Pons (tissue), 1 donor: ENCODE results near the gene GZMB.
"Not testable (repeated sequence)": the region's sequence is repeated elsewhere in the genome, so short reads cannot be mapped to it uniquely, and the experiment has no call there.

Experiments
- DNase-seq: peaks from one replicate; pipeline ENCODE4 v3.0.0-alpha.2; 2016; ENCODE audit warnings: low spot score

The GZMB gene

DNA sequence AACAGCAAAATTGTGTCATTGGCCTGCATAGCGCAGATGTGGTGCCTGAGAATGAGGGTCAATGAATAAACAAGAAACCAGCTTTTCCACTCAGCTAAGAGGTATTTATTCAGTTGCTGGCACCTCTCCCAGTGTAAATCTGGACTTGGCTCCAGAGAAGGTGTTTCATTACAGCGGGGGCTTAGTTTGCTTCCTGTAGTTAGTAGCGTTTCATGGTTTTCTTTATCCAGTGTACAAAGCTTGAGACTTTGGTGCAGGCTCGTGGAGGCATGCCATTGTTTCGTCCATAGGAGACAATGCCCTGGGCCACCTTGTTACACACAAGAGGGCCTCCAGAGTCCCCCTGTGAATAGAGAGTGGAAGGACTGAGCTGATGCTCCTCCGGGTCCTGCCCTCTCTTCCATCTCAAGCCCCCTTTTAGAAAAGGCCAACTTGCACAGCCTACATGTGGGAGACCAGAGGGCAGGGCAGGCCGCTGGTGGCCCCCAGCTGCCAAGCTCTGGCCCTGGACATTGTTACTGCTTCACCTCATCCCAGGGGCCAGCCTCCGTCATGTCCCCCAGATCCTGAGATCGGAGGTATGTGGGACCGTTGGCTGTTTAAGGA lies 3.0 kb downstream of the GZMB start:
- DNase-seq, result no peak

DNA sequence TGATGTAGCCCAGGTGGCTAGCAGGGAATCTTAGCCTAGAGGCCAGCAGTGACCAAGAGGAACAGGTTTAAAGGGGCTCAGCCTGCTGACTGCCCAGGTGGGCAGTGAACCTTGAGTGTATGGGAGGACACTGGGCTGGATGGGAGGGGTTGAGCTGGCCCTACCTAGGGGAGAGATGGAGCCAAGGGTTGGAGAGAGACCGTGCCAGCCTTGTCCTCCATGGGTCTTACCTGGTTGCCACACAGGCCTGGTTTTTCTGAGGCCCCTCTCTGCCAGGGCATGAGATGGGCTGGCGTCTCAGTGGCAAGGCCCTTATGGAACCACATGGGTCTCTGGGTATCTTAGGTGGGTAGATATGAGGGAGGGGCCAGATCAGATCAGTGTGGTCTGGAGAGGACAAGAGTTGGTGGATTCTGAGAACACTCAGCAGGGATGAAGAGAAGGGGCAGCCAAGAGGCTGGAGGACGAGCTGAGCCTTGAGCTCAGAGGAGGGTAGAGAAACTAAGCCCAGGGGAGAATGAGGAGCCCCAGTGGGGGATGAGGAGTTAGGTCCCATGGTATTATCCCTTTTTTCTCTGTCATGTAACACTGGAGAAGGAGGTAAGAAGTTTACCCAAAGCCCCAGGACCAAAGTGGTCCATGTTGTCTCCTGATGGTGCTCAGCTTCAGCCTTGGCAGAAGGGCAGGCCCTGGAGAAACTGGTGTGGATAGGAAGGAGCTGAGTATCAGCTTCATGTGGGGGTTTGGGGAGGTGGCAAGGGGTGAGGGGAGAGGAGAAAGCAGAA lies 3.7 kb downstream of the GZMB start:
- no peak for DNase-seq

DNA sequence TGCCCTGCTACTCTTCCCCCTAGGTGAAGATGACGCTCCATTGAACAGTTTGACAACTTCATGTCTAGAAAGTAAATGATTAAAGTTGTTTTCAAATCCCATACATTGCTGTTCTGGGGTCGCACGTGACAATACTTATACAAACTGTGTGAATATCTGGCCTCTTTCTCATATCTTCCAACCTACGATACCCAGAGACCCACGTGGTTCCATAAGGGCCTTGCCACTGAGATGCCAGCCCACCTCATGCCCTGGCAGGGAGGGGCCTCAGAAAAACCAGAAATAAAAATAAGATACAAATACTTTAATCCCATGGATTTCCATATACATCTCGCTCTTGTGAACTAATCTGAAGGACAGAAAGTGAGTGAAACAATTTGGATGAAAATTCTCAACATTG lies 4.5 kb downstream of the GZMB start:
- DNase-seq, result no peak

DNA sequence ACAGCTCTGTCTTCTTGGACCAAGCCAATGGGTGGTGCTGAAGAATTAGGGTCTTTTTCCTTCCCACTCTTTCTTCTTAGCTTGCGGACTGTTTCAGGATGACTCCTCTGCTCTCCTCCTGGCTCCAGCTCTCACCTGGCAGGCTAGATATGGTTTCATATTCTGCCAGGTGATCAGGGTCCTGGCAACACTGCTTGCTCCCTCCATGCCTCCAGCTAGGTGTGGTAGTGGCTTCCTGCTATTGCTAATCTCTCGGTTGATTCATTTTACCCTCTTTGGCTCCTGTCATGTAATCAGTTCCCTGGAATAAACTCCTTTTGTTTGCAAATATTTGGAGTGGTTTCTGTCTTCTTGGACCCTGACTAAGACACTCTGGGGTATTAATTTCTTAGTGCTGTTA lies 20.2 kb downstream of the GZMB start:
- DNase-seq, result no peak

DNA sequence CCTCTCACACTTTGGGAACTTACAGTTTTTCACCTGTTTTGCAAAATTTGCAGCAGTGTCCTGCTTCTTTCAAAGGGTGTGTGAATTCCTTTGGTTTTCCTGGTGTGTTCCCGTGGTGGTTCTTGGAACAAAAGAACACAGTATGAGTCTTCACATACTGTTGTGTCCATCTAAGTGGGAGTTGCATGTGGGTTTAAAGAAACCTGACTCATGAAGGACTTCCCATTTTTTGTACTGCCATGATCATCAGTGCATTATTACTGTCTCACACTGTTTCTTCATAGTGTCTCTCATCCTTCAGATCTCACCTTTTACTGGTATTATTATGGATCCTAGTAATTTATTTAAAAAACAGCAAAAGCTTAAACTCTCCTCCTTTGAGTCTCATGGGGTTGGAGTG lies 20.7 kb downstream of the GZMB start:
- no peak for DNase-seq

DNA sequence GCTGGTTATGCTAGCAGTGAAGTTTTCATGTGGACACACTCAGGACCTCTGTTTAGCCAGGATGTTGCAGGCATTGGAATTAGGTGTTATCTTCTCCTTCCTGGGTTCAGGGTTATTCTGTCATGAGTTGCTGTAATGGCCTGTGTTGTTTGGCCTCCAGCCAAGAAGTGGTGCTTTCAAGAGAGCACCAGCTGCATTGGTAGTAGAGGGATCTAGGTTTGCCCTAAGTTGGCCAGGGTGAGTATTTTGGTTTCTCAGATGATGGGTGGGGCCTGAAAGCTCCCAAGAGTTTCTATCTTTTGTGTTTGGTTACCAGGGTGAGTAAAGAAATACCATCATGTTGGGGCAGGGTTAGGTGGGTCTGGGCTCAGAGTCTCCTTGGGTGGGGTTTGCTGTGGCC lies 21.8 kb downstream of the GZMB start:
- DNase-seq, result no peak

DNA sequence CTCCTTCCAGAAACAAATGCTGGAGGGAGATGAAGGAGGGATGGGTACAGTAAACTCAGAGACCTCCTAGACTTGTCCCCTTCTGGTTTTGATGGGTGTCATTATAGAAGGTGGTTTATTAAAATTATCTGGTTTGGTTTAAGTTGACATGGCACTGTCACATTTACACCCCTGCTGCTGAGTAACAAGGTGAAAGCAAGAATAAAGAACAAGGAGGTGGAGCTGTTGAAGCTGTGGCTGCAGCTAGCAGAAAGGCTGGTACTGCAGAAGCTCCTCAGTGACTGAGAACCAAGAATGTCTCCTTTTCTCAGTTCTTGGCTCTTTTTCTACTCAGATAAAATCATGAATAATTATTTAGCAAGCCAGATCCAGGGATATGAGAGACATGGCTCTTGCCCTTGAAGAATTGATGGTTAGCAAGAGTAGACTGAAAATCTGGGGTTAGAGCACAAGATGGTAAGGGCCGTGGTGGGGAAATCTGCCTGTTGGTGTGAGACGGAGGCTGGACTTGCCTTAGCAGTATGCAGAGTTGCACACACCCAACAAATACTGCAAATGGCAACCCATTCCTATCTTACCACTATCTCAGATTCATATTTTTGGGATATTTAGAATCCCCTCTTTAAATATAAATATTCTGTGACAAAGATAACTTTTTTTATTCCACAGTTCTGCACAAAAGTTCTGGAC lies 24.2 kb downstream of the GZMB start, which contains the start of gene GZMH:
Gene GZMH (minus strand): TSS at position 31 of the 690 bp plus-strand sequence. CDS start 72 bp downstream, outside the sequence.
- DNase-seq, result no peak

DNA sequence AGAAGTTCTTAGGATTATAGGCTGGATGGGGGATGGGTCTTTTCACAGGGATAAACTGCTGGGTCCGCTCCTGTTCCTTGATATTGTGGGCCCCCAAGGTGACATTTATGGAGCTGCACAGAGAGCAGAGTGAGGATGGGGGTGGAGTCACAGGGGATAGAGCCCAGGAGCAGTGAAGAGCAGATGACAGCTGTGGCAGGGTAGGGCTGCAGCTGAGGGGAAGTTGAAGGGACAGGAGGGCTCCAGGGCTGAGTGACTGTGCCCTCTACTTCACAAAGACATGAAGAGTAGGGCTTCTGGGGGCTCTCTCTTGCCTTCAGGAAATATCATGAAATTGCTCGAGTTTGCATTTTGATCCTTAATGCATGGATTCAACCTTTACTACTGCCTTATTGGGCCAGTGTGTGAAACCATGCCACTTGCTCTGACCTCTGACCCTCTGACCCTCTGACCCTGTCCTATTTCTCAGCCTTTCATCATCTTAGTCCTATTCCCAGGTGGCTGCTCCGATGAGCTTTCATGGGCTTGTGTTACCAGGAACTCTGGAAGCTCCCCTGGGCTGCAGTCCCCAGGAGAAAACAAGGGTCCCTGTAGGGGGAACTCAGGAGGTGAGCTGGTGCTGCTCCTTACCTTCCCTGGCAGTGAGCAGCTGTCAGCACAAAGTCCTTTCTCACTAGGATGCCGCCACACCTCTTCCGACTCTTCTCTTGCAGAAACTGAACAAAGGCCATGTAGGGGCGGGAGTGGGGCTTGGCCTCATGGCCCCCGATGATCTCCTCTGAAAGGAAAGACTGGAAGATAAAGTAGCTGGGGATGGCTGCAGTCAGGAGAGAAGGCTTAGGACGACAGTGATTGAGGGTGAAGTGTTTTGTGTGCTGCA lies 26.1 kb downstream of the GZMB start:
- no peak for DNase-seq

DNA sequence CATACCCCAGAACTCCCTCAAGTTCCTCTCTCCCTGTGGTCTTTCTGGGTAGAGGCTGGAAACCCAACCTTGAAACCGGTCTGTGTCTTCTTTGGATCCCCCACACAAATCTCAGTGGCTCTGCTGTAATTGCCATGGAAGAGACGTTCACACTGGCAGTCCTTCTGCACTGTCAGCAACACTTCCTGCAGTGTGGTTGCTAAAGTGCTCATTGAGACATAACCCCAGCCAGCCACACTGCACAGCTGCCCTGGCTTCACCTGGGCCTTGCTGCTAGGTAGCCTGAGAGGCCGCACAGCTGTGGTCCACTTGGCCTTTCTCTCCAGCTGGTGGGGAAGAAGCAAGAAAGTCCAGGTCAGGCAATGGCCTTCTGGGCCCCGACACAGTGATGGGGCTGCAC lies 26.9 kb downstream of the GZMB start:
- no peak for DNase-seq

DNA sequence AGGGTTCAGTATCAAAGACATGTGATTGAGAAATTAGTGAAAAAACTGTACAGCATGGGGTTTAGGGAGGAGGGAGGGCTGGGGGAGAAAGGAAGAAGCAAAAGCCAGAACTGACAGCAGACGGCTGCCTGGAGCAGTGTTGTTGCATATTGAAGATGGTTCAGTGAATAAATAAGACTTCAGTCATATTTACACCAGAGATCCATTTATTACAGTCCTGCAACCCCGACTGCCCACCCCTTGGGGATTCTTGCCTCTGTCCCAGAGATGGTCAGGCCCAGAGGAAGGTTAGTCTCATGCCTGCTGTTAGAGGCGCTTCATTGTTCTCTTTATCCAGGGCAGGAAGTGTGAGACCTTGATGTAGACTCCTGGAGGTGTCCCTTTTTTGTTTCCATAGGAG lies 27.7 kb downstream of the GZMB start:
- no peak for DNase-seq

DNA sequence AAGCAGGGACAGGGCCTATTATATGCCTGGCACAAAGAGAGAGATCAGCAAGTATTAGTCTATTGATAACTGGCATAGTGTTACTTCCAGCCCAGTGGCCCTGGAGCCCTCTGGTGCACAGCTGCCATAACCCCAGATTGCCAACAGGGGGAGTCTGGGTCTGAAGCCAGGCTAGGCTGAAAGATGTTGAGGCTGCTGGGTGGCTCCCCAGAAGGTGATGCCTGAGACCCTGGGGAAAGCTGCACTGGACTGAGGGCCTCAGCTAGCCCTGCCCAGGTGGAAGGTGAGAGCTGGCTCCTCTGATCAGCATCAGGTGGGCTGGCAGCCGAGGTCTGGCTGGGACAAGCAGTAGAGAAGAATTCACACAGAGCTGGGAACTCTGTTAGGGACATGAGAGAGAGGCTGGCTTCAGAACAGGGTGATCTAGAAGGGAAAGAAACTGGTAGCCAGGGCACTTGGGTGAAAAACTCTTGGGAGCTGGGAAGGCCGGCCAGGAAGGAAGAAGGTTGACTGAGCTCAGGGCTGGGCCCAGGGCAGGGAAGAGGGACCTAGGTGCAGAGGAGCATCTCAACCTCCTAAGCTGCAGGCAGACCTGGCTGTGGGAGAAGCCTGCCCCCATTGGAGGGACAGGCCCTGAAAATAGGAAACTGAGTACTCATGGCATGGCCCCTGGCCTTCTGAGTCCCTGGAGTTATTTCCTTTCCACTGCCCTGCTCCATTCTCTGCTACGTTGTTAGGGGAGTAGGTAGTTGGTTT lies 28.4 kb downstream of the GZMB start:
- no peak for DNase-seq

DNA sequence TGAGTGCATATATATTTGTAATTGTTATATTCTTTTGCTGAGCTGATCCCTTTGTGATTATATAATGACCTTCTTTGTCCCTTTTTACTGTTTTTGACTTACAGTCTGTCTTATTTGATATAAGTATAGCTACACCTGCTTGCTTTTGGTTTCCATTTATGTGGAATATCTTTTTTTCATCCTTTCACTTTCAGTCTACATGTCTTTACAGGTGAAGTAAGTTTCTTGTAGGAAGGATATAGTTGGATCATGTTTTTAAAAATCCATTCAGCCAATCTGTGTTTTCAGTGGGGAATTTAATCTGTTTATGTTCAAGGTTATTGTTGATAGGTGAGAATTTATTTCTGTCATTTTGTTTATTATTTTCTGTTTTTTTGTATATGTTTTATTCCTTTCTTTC lies 36.6 kb downstream of the GZMB start:
- no peak for DNase-seq

DNA sequence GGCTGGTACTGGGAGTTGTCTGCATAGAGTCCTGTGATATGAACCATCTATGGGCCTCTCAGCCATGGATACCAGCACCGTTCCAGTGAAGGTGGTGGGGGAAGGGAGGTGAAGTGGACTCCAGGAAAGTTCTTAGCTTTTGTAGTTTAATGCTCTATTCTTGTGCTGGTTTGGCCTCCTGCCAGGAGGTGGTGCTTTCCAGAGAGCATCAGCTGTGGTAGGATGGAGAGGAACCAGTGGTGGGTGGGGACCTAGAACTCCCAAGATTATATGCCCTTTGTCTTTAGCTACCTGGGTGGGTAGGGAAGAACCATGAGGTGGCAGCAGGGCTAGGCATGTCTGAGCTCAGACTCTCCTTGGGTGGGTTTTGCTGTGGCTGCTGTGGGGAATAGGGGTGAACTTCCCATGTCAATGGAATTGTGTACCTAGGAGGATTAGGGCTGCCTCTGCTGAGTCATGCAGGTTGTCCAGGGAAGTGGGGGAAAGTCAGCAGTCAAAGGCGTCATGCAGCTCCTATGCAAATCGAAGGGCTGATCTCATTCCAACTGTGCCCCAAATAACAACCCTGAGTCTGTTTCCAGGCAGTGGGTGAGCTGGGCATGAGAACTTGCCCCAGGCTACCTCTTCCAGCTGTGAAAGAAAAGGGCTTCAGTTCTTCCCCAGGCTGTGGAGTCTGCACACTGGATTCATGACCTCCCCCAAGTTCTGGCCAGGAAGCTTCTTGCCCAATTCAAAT lies 38.7 kb downstream of the GZMB start:
- DNase-seq, result no peak

DNA sequence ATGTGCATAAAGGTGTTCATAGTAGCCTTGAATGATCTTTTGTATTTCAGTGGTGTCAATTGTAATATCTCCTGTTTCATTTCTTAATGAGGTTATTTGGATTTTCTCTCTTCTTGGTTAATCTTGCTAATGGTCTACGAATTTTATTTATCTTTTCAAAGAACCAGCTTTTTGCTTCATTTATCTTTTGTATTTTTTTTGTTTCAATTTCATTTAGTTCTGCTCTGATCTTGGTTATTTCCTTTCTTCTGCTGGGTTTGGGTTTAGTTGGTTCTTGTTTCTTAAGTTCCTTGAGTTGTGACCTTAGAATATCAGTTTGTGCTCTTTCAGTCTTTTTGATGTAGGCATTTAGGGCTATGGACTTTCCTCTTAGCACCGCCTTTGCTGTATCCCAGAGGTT lies 43.0 kb downstream of the GZMB start:
- not testable (repeated sequence) for DNase-seq

DNA sequence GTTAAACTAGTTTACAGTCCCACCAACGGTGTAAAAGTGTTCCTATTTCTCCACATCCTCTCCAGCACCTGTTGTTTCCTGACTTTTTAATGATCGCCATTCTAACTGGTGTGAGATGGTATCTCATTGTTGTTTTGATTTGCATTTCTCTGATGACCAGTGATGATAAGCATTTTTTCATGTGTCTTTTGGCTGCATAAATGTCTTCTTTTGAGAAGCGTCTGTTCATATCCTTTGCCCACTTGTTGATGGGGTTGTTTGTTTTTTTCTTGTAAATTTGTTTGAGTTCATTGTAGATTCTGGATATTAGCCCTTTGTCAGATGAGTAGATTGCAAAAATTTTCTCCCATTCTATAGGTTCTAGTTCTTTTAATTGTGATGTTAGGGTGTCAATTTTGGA lies 49.6 kb downstream of the GZMB start:
- not testable (repeated sequence) for DNase-seq
